Stimulated activated CD4-positive, alpha-beta T cell treated with anti-CD3 and anti-CD28 coated beads, Interleukin-1b, Interleukin-23, amount 100 ng/mL, for 48 hours (primary cell): Measurements from ENCODE around the gene TRIP6.

ENCODE experiments used
- DNase-seq: peaks from one replicate; pipeline ENCODE4 v3.0.0-alpha.2; 2020

The TRIP6 gene

GRCh38 chr7:100867040-100867775, at the start of gene TRIP6:
Gene TRIP6 (plus strand): TSS chr7:100867387. CDS start chr7:100867498, 111 bp downstream.
- DNase-seq: peak; percentile 74

GRCh38 chr7:100818366-100818765, 48.8 kb upstream of the TRIP6 start:
- no peak for DNase-seq

- no peak for DNase-seq
These were observed 48.4 kb upstream of the TRIP6 start for GRCh38 chr7:100818825-100819224.

GRCh38 chr7:100819586-100819985, 47.6 kb upstream of the TRIP6 start:
- no peak for DNase-seq

- DNase-seq: no peak
These were observed 44.7 kb upstream of the TRIP6 start for GRCh38 chr7:100822236-100823139.

- DNase-seq: no peak
These were observed 44.1 kb upstream of the TRIP6 start for GRCh38 chr7:100823140-100823525.

GRCh38 chr7:100823534-100823933, 43.7 kb upstream of the TRIP6 start:
- no peak for DNase-seq

GRCh38 chr7:100824499-100825214, 42.5 kb upstream of the TRIP6 start:
- DNase-seq: no peak

- DNase-seq: no peak
These were observed 41.9 kb upstream of the TRIP6 start for GRCh38 chr7:100825215-100825671.

- DNase-seq: no peak
These were observed 41.3 kb upstream of the TRIP6 start for GRCh38 chr7:100825751-100826513.

GRCh38 chr7:100826514-100827329, 40.5 kb upstream of the TRIP6 start:
- DNase-seq: no peak

GRCh38 chr7:100827330-100828226, 39.6 kb upstream of the TRIP6 start, which contains the start of gene EPHB4:
Gene EPHB4 (minus strand): TSS chr7:100827523. CDS start chr7:100827030, 493 bp downstream.
- no peak for DNase-seq

GRCh38 chr7:100829150-100829716, 38.0 kb upstream of the TRIP6 start:
- DNase-seq: no peak

- DNase-seq: no peak
These were observed 36.8 kb upstream of the TRIP6 start for GRCh38 chr7:100830396-100830795.

- no peak for DNase-seq
These were observed 34.9 kb upstream of the TRIP6 start for GRCh38 chr7:100832281-100832633.

- DNase-seq: no peak
These were observed 31.0 kb upstream of the TRIP6 start for GRCh38 chr7:100835903-100836811.

GRCh38 chr7:100836812-100837098, 30.4 kb upstream of the TRIP6 start:
- DNase-seq: no peak

- peak; percentile 81 for DNase-seq
These were observed 29.9 kb upstream of the TRIP6 start for GRCh38 chr7:100837099-100837836.
